Measurements from ENCODE around the gene IGSF21.

GRCh38 chr1:18178111-18178510, 70.5 kb downstream of the IGSF21 start:
- TF ChIP-seq CTCF (IDR thresholded peaks at IDR 0.05; ENCODE audit: extremely low read depth in 1 of 2, insufficient read depth in 1 of 2, low read depth in 1 of 2, low read length in 2 of 2) (no peak), MAX (IDR thresholded peaks at IDR 0.05; ENCODE audit: insufficient read depth, insufficient read length) (no peak), POLR2A (IDR thresholded peaks at IDR 0.05; ENCODE audit: low read depth, low read length) (no peak), POLR2AphosphoS5 (IDR thresholded peaks at IDR 0.05; ENCODE audit: insufficient read depth, low read depth, low read length) (no peak), JUN (IDR thresholded peaks at IDR 0.05; ENCODE audit: borderline replicate concordance, insufficient read depth, insufficient read length, low read depth) (no peak), GATA2 (IDR thresholded peaks at IDR 0.05; ENCODE audit: insufficient read depth, insufficient read length, low read depth, low read length) (no peak), EZH2 (IDR thresholded peaks at IDR 0.05; ENCODE audit: borderline replicate concordance, low read depth, low read length, severe bottlenecking) (no peak), MYC (IDR thresholded peaks at IDR 0.05; ENCODE audit: low read depth, low read length) (no peak), FOS (IDR thresholded peaks at IDR 0.05; ENCODE audit: borderline replicate concordance, insufficient read depth, low read length) (no peak)
